HEK293 (cell line): Measurements from ENCODE around the gene DEDD2.

ENCODE experiments used
- ELK4 ChIP-seq: IDR thresholded peaks from 2 replicates; pipeline ENCODE4 v1.6.1; 2011; ENCODE audit warnings: mild to moderate bottlenecking, low read depth, low read length, borderline replicate concordance
- HOXD13 ChIP-seq: sonication (generic); formaldehyde crosslinking; IDR thresholded peaks from 2 replicates; pipeline ENCODE4 v1.8.0; 2022; ENCODE audit warnings: missing genetic modification reagents, borderline replicate concordance
- KLF8 ChIP-seq: fragments of 450-650 bp; formaldehyde crosslinking; IDR thresholded peaks from 2 replicates; pipeline ENCODE4 v1.5.1; 2016; ENCODE audit warnings: missing biosample characterization, missing genetic modification characterization
- MYNN ChIP-seq: fragments of 450-650 bp; formaldehyde crosslinking; IDR thresholded peaks from 2 replicates; pipeline ENCODE4 v1.5.1; 2016; ENCODE audit warnings: missing biosample characterization, missing genetic modification characterization, borderline replicate concordance
- PATZ1 ChIP-seq: fragments of 450-650 bp; formaldehyde crosslinking; IDR thresholded peaks from 2 replicates; pipeline ENCODE4 v1.5.1; 2016; ENCODE audit warnings: missing biosample characterization, missing genetic modification characterization
- PRDM10 ChIP-seq: fragments of 450-650 bp; formaldehyde crosslinking; IDR thresholded peaks from 2 replicates; pipeline ENCODE4 v1.5.1; 2016; ENCODE audit warnings: missing biosample characterization, missing genetic modification characterization
- SCRT2 ChIP-seq: fragments of 450-650 bp; formaldehyde crosslinking; IDR thresholded peaks from 2 replicates; pipeline ENCODE4 v1.5.1; 2016; ENCODE audit warnings: missing biosample characterization, missing genetic modification characterization
- TCF7L2 ChIP-seq: IDR thresholded peaks from 2 replicates; pipeline ENCODE4 v1.6.1; 2011; ENCODE audit warnings: low read depth, mild to moderate bottlenecking, inconsistent platforms, low read length, moderate library complexity, borderline replicate concordance
- ZBTB26 ChIP-seq: fragments of 450-650 bp; formaldehyde crosslinking; optimal IDR thresholded peaks from 2 replicates; pipeline ENCODE3; 2016; ENCODE audit warnings: missing biosample characterization, mild to moderate bottlenecking, missing genetic modification characterization
- ZBTB49 ChIP-seq: fragments of 450-650 bp; formaldehyde crosslinking; IDR thresholded peaks from 2 replicates; pipeline ENCODE4 v1.5.1; 2016; ENCODE audit warnings: missing biosample characterization, missing genetic modification characterization, low read depth
- ZFP69B ChIP-seq: fragments of 450-650 bp; formaldehyde crosslinking; IDR thresholded peaks from 2 replicates; pipeline ENCODE4 v1.5.1; 2016; ENCODE audit warnings: missing biosample characterization, missing genetic modification characterization
- ZNF10 ChIP-seq: fragments of 450-650 bp; formaldehyde crosslinking; IDR thresholded peaks from 2 replicates; pipeline ENCODE4 v1.5.1; 2017; ENCODE audit warnings: missing biosample characterization, missing genetic modification characterization
- ZNF121 ChIP-seq: fragments of 450-650 bp; formaldehyde crosslinking; IDR thresholded peaks from 2 replicates; pipeline ENCODE4 v1.5.1; 2016; ENCODE audit warnings: missing biosample characterization, missing genetic modification characterization
- ZNF146 ChIP-seq: fragments of 450-650 bp; formaldehyde crosslinking; IDR thresholded peaks from 2 replicates; pipeline ENCODE4 v1.5.1; 2016; ENCODE audit warnings: missing biosample characterization, missing genetic modification characterization
- ZNF174 ChIP-seq: fragments of 450-650 bp; formaldehyde crosslinking; IDR thresholded peaks from 2 replicates; pipeline ENCODE4 v1.5.0; 2017; ENCODE audit warnings: missing biosample characterization, mild to moderate bottlenecking, missing genetic modification characterization
- ZNF24 ChIP-seq: fragments of 450-650 bp; formaldehyde crosslinking; IDR thresholded peaks from 2 replicates; pipeline ENCODE4 v1.5.1; 2016; ENCODE audit warnings: missing biosample characterization, missing genetic modification characterization
- ZNF350 ChIP-seq: fragments of 450-650 bp; formaldehyde crosslinking; IDR thresholded peaks from 2 replicates; pipeline ENCODE4 v1.5.0; 2017; ENCODE audit warnings: missing biosample characterization, mild to moderate bottlenecking, missing genetic modification characterization
- ZNF398 ChIP-seq: fragments of 450-650 bp; formaldehyde crosslinking; IDR thresholded peaks from 2 replicates; pipeline ENCODE4 v1.5.1; 2017; ENCODE audit warnings: missing biosample characterization, missing genetic modification characterization
- ZNF426 ChIP-seq: fragments of 450-650 bp; formaldehyde crosslinking; IDR thresholded peaks from 2 replicates; pipeline ENCODE4 v1.5.1; 2017; ENCODE audit warnings: missing biosample characterization, missing genetic modification characterization, mild to moderate bottlenecking, inconsistent platforms, moderate library complexity
- ZNF530 ChIP-seq: fragments of 450-650 bp; formaldehyde crosslinking; IDR thresholded peaks from 2 replicates; pipeline ENCODE4 v1.5.1; 2016; ENCODE audit warnings: low read depth, missing biosample characterization, missing genetic modification characterization
- ZNF626 ChIP-seq: fragments of 450-650 bp; sonication (Bioruptor Pico); formaldehyde crosslinking; IDR thresholded peaks from 2 replicates; pipeline ENCODE4 v1.5.1; 2018; ENCODE audit warnings: missing biosample characterization, missing genetic modification characterization, inconsistent platforms
- ZNF692 ChIP-seq: fragments of 450-650 bp; formaldehyde crosslinking; IDR thresholded peaks from 2 replicates; pipeline ENCODE4 v1.5.1; 2016; ENCODE audit warnings: missing biosample characterization, missing genetic modification characterization
- ZNF843 ChIP-seq: fragments of 450-650 bp; formaldehyde crosslinking; IDR thresholded peaks from 2 replicates; pipeline ENCODE4 v1.5.1; 2016; ENCODE audit warnings: missing biosample characterization, missing genetic modification characterization
- ZSCAN30 ChIP-seq: fragments of 450-650 bp; IDR thresholded peaks from 2 replicates; pipeline ENCODE4 v1.5.1; 2018; ENCODE audit warnings: missing biosample characterization, mild to moderate bottlenecking, missing genetic modification characterization, moderate library complexity

The DEDD2 gene

GRCh38 chr19:42252365-42253244, 35.1 kb upstream of the DEDD2 start (continued):
- TF ChIP-seq ZBTB26 (tag by site-specific recombination) (peak; percentile 18), HOXD13 (CRISPR knock-in tag) (no peak), ELK4 (no peak), ZFP69B (tag by site-specific recombination) (peak; percentile 92), SCRT2 (tag by site-specific recombination) (peak; percentile 24; the same call in 1 of the 2 replicates), ZNF692 (tag by site-specific recombination) (peak; percentile 97), ZBTB49 (no peak), ZSCAN30 (tag by site-specific recombination) (0 out of 2 replicates have a peak, but pooled peaks have one; percentile 34), MYNN (tag by site-specific recombination) (0 out of 2 replicates have a peak, but pooled peaks have one; percentile 18), PRDM10 (peak; percentile 67), ZNF10 (no peak), ZNF398 (tag by site-specific recombination) (peak; percentile 95), ZNF24 (0 out of 2 replicates have a peak, but pooled peaks have one; percentile 49), KLF8 (peak; percentile 12; the same call in 1 of the 2 replicates), TCF7L2 (no peak), ZNF843 (tag by site-specific recombination) (peak; percentile 8; the same call in 1 of the 2 replicates), ZNF426 (tag by site-specific recombination) (no peak), ZNF530 (tag by site-specific recombination) (no peak), ZNF350 (no peak), ZNF121 (tag by site-specific recombination) (no peak), ZNF174 (tag by site-specific recombination) (no peak), ZNF626 (no peak), PATZ1 (peak; percentile 96), ZNF146 (tag by site-specific recombination) (peak; percentile 4; the same call in 1 of the 2 replicates)
